ENCODE data around the gene SLC16A12.
"Not testable (repeated sequence)": the region's sequence is repeated elsewhere in the genome, so short reads cannot be mapped to it uniquely, and the experiment has no call there.

Gene SLC16A12

DNA sequence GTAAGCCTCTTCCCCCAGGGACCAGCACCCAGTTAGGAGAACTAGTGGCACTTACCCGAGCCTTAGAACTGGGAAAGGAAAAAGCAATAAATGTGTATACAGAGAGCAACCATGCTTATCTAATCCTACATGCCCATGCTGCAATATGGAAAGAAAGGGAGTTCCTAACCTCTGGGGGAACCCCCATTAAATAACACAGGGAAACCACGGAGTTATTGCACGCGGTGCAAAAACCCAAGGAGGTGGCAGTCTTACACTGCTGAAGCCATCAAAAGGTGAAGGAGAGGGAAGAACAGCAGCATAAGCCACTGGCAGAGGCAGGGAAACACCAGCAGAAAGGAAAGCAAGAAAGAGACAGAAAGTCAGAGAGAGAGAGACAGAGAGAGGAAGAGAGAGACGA lies 124.8 kb downstream of the SLC16A12 start:
- H3K27ac ChIP-seq; H4K20me1 ChIP-seq (ENCODE audit: insufficient read depth); H2AFZ ChIP-seq (ENCODE audit: low read depth); H3K9ac ChIP-seq; H3K4me3 ChIP-seq (IDR thresholded peaks at IDR 0.05; ENCODE audit: insufficient read depth, low read depth, low read length); H3K4me2 ChIP-seq; H3K36me3 ChIP-seq (ENCODE audit: insufficient read depth); H3K79me2 ChIP-seq (ENCODE audit: insufficient read depth, low read depth); H3K27me3 ChIP-seq (ENCODE audit: insufficient read depth, low read depth): not testable (repeated sequence)
- H3K4me1 ChIP-seq (ENCODE audit: low read depth, poor library complexity, severe bottlenecking), result peaks cover 16% of the 10 kb centered on the region

DNA sequence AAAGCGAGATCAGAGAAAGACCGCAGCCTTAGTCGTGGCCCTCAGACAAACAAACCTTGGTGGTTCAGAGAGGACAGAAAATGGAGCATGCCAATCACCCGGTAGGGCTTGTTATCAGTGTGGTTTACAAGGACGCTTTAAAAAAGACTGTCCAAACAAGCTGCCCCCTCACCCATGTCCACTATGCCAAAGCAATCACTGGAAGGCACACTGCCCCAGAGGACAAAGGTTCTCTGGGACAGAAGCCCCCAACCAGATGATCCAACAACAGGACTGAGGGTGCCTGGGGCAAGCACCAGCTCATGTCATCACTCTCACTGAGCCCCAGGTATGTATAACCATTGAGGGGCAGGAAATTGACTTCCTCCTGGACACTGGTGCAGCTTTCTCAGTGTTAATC lies 126.1 kb downstream of the SLC16A12 start:
- not testable (repeated sequence) for H3K4me2 ChIP-seq; H3K36me3 ChIP-seq (ENCODE audit: insufficient read depth); H3K79me2 ChIP-seq (ENCODE audit: insufficient read depth, low read depth); H3K27ac ChIP-seq; H2AFZ ChIP-seq (ENCODE audit: low read depth); H3K27me3 ChIP-seq (ENCODE audit: insufficient read depth, low read depth); H4K20me1 ChIP-seq (ENCODE audit: insufficient read depth); H3K4me3 ChIP-seq (IDR thresholded peaks at IDR 0.05; ENCODE audit: insufficient read depth, low read depth, low read length); H3K9ac ChIP-seq
- peaks cover 13% of the 10 kb centered on the region for H3K4me1 ChIP-seq (ENCODE audit: low read depth, poor library complexity, severe bottlenecking)

DNA sequence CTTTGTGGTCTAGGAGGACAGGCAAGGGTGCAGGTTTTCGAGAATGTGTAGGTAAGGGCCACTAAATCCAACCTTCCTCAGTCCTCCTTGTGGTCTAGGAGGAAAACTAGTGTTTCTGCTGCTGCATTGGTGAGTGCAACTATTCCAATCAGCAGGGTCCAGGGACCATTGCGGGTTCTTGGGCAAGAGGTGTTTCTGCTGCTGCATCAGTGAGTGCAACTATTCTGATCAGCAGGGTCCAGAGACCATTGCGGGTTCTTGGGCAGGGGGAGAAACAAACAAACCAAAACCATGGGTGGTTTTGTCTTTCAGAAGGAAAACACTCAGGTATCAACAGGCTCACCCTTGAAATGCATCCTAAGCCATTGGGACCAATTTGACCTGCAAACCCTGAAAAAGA lies 127.6 kb downstream of the SLC16A12 start:
- H3K4me2 ChIP-seq; H3K4me1 ChIP-seq (ENCODE audit: low read depth, poor library complexity, severe bottlenecking); H2AFZ ChIP-seq (ENCODE audit: low read depth); H3K27me3 ChIP-seq (ENCODE audit: insufficient read depth, low read depth); H3K27ac ChIP-seq; H3K4me3 ChIP-seq (IDR thresholded peaks at IDR 0.05; ENCODE audit: insufficient read depth, low read depth, low read length); H4K20me1 ChIP-seq (ENCODE audit: insufficient read depth); H3K9ac ChIP-seq; H3K36me3 ChIP-seq (ENCODE audit: insufficient read depth); H3K79me2 ChIP-seq (ENCODE audit: insufficient read depth, low read depth): not testable (repeated sequence)

DNA sequence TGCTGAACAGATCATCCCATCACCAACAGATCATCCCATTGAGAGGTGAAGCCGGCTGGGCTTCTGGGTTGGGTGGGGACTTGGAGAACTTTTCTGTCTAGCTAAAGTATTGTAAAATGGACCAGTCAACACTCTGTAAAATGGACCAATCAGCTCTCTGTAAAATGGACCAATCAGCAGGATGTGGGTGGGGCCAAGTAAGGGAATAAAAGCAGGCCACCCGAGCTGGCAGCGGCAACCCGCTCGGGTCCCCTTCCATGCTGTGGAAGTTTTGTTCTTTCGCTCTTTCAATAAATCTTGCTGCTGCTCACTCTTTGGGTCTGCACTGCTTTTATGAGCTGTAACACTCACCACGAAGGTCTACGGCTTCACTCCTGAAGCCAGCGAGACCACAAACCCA lies 129.2 kb downstream of the SLC16A12 start:
- not testable (repeated sequence) for H2AFZ ChIP-seq (ENCODE audit: low read depth); H3K27ac ChIP-seq; H3K27me3 ChIP-seq (ENCODE audit: insufficient read depth, low read depth); H3K4me1 ChIP-seq (ENCODE audit: low read depth, poor library complexity, severe bottlenecking); H3K4me2 ChIP-seq; H3K79me2 ChIP-seq (ENCODE audit: insufficient read depth, low read depth); H4K20me1 ChIP-seq (ENCODE audit: insufficient read depth); H3K9ac ChIP-seq; H3K36me3 ChIP-seq (ENCODE audit: insufficient read depth); H3K4me3 ChIP-seq (IDR thresholded peaks at IDR 0.05; ENCODE audit: insufficient read depth, low read depth, low read length)

DNA sequence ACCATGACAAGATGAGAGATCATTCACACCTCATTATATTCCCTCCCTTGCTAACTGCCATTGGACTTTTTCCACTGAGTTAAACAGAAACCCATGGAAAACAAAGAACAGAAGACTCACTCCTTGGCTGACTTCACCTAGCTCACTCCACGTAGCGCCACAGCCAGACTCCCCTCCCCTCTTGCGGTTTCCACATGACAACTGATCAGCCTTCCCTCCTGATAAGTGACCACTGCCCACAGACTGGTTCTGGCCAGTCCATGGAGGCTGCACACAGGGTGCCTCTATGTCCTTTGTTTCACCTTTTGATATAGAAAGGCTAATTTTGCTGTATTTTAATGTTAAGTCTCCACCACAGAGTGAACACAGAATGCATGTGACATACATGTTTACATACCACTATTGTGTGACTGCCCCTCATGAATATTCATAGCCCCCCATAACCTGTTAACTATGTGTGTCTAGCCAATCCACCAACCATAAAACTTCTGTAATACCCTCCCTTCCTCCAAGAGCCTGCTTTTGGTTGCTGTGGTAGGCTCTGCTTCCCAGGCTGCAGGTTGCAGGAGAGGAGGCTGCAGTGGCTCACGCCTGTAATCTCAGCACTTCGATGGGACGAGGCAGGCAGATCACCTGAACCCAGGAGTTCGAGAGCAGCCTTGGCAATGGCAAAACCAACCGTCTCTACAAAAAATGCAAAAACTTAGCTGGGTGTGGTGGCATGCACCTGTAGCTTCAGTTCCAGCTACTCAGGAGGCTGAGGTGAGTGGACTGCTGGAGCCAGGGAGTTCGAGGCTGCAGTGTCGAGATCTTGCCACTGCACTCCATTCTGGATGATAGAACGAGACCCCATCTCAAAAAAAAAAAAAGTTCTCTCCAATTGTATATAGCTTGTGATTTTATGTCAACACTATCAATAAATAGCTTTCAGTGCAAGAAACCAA lies 131.0 kb downstream of the SLC16A12 start:
- no peaks in the 10 kb centered on the region for H3K79me2 ChIP-seq (ENCODE audit: insufficient read depth, low read depth)

DNA sequence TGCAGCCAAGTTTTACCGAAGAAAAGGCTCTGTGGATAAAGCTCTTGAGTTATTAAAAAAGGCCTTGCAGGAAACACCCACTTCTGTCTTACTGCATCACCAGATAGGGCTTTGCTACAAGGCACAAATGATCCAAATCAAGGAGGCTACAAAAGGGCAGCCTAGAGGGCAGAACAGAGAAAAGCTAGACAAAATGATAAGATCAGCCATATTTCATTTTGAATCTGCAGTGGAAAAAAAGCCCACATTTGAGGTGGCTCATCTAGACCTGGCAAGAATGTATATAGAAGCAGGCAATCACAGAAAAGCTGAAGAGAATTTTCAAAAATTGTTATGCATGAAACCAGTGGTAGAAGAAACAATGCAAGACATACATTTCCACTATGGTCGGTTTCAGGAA lies 132.4 kb downstream of the SLC16A12 start:
- TF ChIP-seq, protein P1, sequence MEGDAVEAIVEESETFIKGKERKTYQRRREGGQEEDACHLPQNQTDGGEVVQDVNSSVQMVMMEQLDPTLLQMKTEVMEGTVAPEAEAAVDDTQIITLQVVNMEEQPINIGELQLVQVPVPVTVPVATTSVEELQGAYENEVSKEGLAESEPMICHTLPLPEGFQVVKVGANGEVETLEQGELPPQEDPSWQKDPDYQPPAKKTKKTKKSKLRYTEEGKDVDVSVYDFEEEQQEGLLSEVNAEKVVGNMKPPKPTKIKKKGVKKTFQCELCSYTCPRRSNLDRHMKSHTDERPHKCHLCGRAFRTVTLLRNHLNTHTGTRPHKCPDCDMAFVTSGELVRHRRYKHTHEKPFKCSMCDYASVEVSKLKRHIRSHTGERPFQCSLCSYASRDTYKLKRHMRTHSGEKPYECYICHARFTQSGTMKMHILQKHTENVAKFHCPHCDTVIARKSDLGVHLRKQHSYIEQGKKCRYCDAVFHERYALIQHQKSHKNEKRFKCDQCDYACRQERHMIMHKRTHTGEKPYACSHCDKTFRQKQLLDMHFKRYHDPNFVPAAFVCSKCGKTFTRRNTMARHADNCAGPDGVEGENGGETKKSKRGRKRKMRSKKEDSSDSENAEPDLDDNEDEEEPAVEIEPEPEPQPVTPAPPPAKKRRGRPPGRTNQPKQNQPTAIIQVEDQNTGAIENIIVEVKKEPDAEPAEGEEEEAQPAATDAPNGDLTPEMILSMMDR (conservative IDR thresholded peaks at IDR 0.05; ENCODE audit: low read depth, low read length), result no peak
- Histone ChIP-seq H2AFZ (ENCODE audit: low read depth) (no peak overlapping the region), H3K9ac (no peak overlapping the region), H4K20me1 (ENCODE audit: insufficient read depth) (no peaks in the 10 kb centered on the region), H3K36me3 (ENCODE audit: insufficient read depth) (no peaks in the 10 kb centered on the region), H3K27me3 (ENCODE audit: insufficient read depth, low read depth) (no peaks in the 10 kb centered on the region), H3K79me2 (ENCODE audit: insufficient read depth, low read depth) (no peaks in the 10 kb centered on the region), H3K4me1 (ENCODE audit: low read depth, poor library complexity, severe bottlenecking) (no peaks in the 10 kb centered on the region), H3K4me3 (IDR thresholded peaks at IDR 0.05; ENCODE audit: insufficient read depth, low read depth, low read length) (no peak overlapping the region), H3K4me2 (no peak overlapping the region), H3K27ac (no peak overlapping the region)

More for the DNA sequence above, 131.0 kb downstream of the SLC16A12 start:
- Histone ChIP-seq H3K4me3 (IDR thresholded peaks at IDR 0.05; ENCODE audit: insufficient read depth, low read depth, low read length) (no peak overlapping the region), H3K36me3 (ENCODE audit: insufficient read depth) (no peaks in the 10 kb centered on the region), H4K20me1 (ENCODE audit: insufficient read depth) (no peaks in the 10 kb centered on the region), H3K9ac (no peak overlapping the region), H3K4me1 (ENCODE audit: low read depth, poor library complexity, severe bottlenecking) (no peaks in the 10 kb centered on the region), H3K27ac (no peak overlapping the region), H3K4me2 (no peak overlapping the region), H3K27me3 (ENCODE audit: insufficient read depth, low read depth) (no peaks in the 10 kb centered on the region), H2AFZ (ENCODE audit: low read depth) (no peak overlapping the region)
- TF ChIP-seq, protein P1 (conservative IDR thresholded peaks at IDR 0.05; ENCODE audit: low read depth, low read length), result no peak
